HG02623 (cell line): ENCODE data around the gene VPS13D.
"Not testable (repeated sequence)": the region's sequence is repeated elsewhere in the genome, so short reads cannot be mapped to it uniquely, and the experiment has no call there.

Experiments
- ATAC-seq: cut with Tn5 transposase; IDR thresholded peaks from one replicate; pipeline ENCODE4 v1.9.1; 2021; ENCODE audit warnings: moderate library complexity; ENCODE audit not compliant: unreplicated experiment

Gene VPS13D

DNA sequence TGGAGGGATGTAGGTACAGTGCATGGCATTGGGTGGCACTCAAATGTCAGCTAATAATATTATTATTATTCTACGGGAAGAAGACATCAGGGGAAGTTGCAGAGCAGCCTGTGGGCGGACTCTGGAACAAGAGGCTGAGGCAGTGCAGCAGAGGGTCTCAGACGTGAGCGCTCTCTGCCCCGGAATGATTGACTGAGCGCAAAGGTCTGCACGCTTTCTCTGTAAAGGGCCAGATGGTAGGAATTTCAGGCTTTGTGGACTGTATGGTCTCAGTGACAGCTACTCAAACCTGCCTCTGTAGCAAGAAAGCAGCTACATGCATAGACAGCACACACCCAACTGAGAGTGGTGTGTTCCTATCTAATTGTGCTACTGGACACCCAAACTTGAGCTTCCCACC is 29.6 kb upstream of the VPS13D start:
- no peak for ATAC-seq

DNA sequence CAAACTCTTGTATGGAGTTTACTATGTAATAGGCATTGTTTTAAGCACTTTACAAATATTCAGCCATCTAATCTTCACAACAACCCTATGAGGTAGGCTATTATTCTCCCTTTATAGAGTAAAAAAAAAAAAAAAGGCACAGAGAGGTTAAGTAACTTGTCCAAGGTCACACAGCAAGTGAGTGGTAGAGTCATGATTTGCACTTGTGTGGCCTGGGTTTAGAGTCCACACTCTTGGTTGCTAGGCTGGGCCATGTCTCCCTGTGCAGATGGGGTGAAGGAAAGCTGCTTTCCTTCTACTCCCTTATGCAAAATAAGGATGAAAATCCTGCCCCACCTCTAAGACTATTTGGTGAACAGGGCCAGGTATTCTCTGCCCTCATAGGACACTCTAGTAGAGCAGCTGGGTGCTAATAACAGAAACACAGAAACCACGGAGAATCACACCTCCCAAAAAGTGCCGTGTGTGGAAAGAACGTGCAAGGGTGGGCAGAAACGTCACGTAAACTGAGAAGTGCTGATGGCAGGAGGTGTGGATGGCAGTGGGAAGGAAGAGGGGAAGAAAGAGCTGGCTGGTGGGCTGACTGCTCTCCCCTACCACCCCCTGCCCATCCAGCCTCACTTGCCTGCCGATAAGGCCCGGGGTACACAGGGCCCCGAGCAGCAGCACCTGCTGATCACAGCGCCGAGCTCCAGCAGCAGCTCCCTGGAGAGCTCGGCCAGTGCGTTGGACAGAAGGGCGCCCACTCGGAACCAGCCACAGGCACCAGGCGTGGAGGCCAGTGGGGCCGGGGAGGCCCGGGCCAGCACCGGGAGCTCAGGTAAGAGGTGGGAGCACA is 28.3 kb upstream of the VPS13D start:
- ATAC-seq: no peak

DNA sequence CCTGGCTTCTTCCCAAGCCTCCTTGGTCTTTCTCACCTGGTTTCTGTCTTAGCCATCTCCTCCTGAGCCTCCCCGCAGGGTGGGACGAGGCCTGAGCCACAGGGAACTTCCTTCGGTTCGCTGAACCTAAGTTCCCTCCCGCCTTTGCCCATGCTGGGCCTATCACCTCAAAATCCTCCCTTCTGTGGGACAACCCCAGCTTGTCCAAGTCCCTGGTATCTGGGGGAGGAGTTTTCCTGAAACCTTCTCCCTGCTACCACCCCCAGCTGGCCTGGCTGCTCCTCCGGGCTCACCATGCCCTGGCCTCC is 27.7 kb upstream of the VPS13D start:
- no peak for ATAC-seq

DNA sequence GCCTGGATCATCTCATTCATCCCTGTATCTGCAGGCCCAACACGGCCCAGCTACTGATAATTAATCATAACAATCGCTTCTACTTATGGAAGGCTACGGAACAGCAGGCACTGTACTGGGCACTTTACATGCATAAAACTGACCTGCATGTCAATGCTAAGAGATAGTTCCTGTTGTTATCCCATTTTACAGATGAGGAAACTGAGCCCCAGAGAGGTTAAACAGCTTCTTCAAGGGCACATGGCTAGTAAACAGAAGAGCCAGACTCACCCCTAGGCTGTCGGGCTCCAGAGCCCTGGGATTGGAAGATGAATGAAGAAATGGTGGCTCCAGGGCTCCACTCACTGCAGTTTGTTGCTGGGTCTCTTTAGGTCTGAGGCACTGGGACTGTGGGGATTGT is 27.3 kb upstream of the VPS13D start:
- no peak for ATAC-seq

DNA sequence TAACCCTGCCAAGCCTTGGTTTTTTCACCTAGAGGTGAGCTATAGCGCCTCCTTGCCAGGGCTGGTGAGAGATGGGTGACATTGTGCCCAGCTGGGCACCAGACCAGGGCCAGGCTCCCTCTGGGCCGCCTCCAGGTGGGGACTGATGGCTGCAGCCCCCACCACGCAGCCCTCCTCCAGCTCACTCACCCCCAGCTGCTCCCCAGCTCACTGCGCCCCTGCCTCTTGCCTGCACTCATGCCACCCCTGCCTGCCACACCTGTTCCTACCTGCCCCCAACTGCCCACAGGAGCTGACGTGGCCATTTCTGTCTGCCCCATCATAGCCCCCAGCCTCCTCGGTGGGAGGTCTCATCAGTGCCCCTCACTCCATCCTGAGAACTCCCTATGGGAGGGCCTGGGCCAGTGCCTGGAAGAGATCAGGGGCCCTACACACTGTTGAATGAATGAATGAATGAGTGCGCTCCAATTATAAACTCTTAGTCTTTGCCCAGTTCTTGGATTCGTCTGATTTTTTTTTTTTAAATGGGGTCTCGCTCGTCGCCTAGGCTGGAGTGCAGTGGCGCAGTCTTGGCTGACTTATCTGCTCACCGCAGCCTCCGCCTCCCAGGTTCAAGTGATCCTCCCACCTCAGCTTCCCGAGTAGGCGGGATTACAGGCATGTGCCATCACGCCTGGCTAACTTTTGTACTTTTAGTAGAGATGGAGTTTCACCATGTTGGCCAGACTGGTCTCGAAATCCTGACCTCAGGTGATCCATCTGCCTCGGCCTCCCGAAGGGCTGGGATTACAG is 26.4 kb upstream of the VPS13D start:
- no peak for ATAC-seq

- no peak for ATAC-seq
Measured at GRCh38 chr1:12204140-12204539, 25.7 kb upstream of the VPS13D start.

GRCh38 chr1:12204754-12205658 is 24.8 kb upstream of the VPS13D start:
- no peak for ATAC-seq

DNA sequence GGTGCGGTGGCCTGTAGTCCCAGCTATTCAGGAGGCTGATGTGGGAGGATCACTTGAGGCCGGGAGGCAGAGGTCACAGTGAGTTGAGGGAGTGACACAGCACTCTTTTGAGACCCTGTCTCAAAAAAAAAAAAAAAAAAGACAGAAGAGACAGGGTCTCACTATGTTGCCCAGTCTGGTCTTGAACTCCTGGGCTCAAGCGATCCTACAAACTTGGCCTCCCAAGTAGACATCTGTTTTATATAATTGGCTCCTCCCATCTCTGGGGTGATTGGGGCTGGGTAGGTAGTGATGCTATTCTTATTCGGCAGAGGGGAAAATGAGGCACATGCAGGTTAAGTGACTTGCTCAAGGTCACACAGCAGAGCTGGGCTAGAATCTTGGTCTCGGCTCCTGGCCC is 23.6 kb upstream of the VPS13D start:
- no peak for ATAC-seq

GRCh38 chr1:12206792-12207424 is 22.9 kb upstream of the VPS13D start:
- ATAC-seq: no peak

- ATAC-seq: no peak
Measured at GRCh38 chr1:12208271-12208670, 21.6 kb upstream of the VPS13D start.

DNA sequence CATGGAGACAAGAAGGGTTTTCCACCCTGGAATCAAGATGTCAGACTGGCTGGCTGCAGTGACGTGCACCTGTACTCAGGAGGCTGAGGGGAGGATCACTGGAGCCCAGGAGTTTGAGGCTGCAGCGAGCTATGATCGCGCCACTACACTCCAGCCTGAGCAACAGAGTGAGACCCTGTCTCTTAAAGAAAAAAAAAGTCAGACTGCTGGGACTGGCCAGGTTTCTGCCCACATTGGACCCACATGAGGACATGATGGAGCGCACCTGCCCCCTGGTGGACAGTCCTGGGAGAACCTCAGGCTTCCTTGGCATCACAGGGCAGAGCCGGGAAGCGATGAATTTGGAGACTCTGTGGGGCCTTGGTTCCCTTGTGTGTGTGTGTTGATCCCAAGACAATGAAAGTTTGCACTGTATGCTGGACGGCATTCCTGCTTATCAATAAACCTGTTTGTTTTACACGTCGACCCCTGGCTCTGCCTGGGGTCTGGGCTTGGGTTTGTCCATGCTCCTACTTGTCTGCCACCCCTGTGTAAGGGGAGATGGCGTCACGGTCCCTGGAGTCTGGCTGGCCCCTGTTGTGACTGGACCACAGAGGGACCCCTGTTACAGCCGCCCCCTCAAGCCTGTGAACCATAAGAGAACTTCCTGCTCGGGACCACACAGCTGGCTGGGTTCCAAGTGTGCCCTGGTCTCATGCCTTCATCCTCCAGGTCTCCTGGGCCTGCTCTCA is 20.9 kb upstream of the VPS13D start:
- no peak for ATAC-seq

DNA sequence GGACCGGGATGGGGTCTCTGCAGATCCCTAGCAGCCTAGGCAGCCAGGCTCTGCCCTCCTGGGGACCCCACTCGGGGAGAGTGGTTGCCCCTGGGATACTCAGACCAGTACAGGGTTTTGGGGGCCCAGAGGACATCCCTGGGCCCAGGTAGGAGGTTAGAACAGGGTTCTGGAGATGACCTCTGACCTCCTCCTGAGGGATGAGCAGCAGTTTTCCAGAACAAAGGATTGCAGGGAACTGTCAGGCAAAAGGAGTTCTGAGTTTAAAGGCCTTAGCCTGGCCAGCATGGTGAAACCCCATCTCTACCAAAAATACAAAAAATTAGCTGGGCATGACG is 20.4 kb upstream of the VPS13D start:
- no peak for ATAC-seq

DNA sequence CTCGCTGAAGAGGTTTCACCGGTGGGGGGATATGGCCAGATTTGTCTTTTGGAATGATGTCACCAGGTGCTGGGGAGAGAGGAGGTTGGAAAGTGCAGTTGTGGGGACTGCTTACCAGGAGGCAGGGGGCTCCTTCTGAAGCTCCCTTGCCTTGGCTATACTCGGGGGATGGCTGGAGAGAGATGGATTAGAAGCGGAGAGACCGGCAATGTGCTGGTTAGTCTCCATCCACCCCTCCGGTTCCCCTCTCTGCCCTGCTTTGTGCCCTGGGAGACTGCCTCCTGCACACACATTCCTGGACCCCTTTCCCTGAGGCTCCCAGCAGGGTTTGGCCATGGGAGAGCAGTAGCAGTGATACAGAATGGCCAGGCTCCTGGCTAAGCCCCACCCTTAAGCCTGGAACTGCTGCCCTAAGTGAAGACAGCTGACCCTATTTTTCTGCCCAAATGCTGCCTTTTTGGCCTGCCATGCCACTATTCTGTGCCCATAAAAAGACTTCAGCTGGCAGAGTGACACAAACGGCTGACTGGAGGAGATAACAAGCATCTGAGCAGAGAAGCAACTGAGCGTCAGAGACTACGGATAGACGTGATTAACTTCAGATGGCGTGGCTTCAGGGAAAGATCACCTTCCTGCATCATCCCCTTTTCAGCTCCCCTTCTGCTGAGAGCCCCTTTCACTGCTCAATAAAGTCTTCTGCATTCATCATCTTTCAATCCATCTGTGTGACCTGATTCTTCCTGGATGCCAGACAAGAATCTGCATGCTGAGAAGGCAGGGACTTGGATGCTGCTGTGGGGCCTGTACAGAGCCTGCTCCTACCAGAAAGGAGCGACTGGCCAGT is 14.5 kb upstream of the VPS13D start:
- no peak for ATAC-seq

DNA sequence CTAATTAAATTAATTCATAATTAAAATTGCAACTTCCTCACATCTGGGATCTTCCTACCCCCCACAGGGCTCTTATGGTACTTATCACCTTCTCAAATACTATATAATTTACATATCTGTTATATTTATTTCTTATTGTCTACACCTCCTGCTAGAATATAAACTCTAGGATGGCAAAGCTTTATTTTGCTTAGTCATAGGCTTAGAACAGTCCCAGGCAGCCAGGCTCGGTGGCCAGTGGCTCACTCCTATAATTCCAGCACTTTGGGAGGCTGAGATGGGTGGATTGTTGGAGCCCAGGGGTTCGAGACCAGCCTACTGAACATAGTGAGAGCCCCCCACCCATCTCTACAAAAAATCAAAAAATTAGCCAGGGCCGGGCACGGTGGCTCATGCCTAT is 10.0 kb upstream of the VPS13D start:
- no peak for ATAC-seq

GRCh38 chr1:12220890-12221289 is 8.9 kb upstream of the VPS13D start:
- ATAC-seq: no peak

DNA sequence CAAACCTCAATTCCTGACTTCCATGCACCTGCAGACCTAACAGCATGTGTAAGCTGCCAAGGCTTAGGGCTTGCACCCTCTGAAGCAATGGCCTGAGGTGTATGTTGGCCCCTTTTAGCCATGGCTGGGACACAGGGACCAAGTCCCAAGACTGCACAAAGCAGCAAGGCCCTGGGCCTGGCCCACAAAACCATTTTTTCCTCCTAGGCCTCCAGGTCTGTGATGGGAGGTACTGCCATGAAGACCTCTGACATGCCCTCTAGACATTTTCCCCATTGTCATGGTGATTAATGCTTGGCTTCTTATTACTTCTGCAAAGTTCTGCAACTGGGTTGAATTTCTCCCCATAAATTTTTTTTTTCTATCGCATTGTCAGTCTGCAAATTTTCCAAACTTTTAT is 7.1 kb upstream of the VPS13D start:
- ATAC-seq: not testable (repeated sequence)

- not testable (repeated sequence) for ATAC-seq
Measured at GRCh38 chr1:12224092-12224491, 5.7 kb upstream of the VPS13D start.

- no peak for ATAC-seq
Measured at GRCh38 chr1:12228979-12229378, 851 bp upstream of the VPS13D start.

DNA sequence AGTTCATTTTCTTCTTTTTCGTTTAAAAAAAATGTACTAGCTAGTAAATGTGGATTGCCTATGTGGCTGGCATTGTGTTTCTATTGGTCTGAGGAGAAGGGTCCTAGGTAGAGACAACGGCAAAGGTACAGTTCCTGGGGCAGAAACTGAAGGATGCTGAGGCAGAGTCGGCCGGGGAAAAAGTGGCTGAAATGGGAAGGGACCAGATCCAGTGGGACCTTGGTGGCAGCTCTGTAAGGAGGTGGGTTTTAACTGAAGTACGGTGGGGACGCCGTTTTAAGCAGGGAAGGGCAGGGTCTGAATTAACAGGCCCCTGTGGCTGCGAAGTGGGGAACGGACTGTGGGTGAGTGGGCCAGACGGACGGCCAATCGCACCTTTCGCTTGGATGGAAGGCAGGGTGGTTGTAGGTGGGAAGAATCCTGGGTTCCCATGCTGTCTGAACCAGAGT is 420 bp upstream of the VPS13D start:
- ATAC-seq: no peak
